HG02943 (cell line): ENCODE results near the gene ANKLE2.

ENCODE experiments used
- ATAC-seq: cut with Tn5 transposase; IDR thresholded peaks from one replicate; pipeline ENCODE4 v1.9.1; 2021; ENCODE audit warnings: mild to moderate bottlenecking, low read depth, moderate library complexity; ENCODE audit not compliant: unreplicated experiment

Gene ANKLE2

DNA sequence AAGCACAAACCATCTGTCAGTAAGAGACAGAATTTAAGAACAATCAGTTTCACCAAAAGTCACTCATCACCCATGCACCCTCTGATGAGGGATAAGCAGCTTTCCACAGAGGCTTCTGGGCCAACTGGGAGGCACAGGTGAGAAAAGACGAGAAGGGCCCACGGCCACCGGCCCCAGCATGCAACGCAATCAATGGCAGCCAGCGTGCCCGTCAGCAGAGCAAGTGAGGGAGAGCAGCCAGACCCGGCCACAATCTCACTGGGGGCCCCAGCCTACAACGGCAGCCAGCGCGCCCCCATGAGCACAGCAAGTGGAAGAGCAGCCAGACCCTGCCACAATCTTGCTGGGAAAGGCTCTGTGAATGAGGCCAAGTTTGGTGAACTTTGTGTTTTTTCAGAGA is 13.3 kb downstream of the ANKLE2 start:
- ATAC-seq = no peak

DNA sequence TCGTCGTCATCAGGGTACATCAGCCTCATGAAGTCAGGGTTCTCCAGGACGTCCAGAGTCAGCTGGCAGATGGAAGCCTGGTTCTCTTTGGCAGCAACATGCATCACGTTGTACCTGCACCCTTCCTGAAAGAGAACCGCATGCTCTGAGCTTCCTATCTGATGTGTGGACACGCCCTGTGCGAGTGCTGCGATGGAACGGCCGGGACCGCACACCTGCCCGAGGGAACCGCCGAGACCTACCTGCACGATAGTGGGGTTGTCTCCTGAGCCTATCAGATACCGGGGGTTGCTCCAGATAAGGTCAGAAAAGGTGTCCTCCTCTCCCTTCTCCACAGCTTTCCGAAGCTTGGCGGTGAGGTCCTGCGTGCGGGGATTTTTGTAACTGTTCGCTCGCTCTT is 13.7 kb downstream of the ANKLE2 start:
- ATAC-seq = no peak

GRCh38 chr12:132747395-132747794 is 14.2 kb downstream of the ANKLE2 start:
- ATAC-seq = no peak

- ATAC-seq = no peak
These were observed 15.0 kb downstream of the ANKLE2 start for GRCh38 chr12:132746613-132747012.

GRCh38 chr12:132743831-132744230 is 17.8 kb downstream of the ANKLE2 start:
- ATAC-seq = no peak

DNA sequence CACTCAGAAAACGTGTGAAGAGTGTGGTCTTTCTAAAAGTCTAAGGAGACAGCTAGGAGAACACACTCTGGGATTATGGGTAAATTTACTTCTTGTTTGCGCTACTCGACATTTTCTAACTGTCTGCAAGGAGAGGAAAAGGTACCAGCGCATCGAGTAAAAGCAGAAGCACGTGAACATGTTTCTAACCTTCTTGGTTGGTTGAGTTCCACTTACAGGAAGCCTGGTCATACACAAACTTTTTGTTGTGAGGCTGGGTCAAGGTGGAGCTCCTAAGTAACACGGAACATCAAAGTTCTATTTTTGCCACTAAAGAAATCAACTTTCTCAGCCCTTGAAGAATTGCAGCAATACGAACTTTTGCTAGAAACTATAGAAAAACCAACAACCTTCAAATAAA is 20.0 kb downstream of the ANKLE2 start:
- ATAC-seq = no peak

DNA sequence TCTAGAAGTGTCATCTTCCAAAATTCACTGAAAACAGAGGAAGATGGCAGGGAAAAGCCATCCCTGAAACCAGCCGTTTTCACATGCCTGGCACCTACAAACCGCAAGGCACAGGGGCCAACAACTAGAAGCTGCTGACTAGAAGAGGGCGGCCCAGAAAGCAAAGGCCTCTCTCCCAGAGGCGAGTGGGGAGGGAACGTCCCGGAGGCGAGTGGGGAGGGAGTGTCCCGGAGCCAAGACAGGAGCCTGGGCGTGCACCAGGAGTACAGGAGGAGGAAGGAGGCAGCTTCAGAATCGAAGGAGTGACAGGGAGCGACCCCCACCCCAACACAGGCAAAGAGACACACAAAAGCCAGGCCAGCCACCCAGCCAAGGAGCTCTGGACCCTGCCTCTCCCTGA is 21.0 kb downstream of the ANKLE2 start:
- ATAC-seq = no peak

- no peak for ATAC-seq
These were observed 21.4 kb downstream of the ANKLE2 start for GRCh38 chr12:132740313-132740646.

DNA sequence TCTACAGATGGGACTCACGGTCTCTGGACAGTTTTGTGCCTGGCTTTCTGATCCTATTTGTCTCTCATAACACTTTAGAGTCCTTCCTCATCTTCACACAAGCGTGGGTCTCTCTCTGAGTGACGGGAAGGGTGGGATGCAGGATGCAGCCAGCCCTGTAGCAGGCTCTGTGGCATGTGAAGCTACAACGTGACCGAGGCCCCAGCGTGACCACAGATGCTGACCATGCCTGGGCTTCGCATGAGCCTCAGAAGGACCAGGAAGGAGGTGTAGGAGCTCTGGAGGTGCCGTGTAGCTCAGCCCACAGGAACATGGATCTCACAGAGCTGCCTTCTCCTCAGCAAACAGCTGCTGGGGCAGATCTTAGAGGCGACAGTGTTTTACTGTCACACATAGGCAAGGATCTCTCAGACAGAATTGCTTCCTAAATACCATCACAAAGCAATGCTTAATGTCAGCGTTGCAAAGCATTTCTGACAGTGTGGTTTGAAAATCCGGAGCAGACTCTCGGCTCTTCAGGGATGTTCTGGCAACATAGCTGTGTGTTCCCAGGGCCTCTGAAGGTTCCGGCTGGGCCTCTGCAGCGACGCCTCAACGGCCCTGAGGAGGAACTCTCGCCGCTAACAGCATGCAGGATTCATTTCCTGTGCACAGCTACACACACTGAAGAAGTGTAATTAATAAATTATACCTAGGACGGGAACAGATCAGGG is 21.9 kb downstream of the ANKLE2 start:
- no peak for ATAC-seq

DNA sequence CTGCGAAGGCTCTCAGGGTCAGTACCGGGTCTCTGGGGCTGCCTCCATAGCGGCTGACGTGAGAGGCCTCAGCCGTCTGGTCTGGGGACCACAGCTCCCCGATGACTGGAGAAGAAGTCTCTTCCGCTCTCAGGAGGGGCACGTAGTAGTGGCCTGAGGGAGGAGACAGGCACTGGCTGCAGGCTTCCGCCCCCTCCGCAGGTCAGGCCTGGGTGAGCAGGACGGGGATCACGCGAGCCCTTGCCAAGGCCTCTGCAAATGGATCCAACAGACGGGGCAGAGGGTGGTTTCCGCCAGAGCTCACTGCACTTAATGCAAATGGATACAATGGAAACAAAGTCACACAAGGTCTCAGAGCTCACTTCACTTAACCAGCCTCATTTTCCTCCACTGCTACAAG is 24.7 kb downstream of the ANKLE2 start:
- no peak for ATAC-seq

DNA sequence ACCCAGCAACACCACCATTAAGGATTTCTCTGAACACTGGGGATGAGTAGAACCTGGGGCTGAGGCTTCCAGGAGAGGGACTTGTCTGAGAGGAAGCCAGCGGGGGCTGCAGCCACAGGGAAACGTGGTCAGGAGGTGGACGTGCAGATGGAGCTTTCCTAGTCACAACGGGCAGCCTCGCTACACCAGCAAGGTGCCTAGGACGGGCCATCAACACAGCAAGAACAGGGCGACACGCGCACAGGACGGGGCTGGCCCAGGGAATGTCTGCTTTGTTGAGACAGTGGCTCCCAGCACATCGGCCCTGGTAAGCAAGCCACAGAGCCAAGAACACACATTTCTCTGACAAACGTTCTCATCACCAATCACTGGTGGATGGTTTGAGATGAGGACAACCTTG is 25.3 kb downstream of the ANKLE2 start:
- no peak for ATAC-seq

DNA sequence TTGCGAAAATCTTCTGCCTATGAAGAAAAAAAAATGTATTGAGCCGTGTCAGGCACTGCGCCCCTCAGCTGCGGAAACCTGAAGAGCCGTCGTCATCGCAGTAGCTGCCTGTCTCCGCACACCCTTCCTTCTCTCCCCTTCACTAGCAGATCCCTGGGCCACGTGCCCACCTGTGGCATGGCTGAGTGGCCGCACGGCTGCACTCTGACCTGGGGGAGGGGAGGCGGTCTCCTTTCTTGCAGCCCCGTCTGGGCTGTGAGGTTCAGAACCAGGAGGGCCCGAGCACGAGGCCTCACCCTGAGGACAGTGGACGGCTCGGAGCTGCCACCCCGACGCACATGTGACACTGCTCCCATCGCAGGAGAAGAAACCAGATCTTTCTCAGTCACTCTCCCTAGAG is 26.1 kb downstream of the ANKLE2 start:
- ATAC-seq = no peak

DNA sequence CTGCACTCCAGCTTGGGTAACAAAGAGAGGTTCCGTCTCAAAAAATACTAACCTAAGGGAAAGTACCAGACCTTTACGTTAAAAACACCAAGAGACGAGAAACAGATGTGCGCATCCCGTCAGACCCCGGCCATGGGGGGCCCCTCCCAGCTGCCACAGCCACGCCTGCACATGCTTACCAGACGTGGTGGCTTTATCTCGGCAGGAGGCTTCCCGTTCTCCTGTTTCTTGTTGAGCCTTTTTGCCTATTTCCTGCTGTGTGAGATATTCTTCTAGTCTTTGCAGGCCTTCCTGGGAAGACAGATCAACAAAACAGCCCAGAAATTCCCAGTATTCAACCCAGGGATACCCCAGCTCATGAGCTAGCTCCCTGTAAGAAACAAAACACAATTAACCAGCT is 27.4 kb downstream of the ANKLE2 start:
- no peak for ATAC-seq

- ATAC-seq = no peak
These were observed 30.1 kb downstream of the ANKLE2 start for GRCh38 chr12:132731574-132731973.

DNA sequence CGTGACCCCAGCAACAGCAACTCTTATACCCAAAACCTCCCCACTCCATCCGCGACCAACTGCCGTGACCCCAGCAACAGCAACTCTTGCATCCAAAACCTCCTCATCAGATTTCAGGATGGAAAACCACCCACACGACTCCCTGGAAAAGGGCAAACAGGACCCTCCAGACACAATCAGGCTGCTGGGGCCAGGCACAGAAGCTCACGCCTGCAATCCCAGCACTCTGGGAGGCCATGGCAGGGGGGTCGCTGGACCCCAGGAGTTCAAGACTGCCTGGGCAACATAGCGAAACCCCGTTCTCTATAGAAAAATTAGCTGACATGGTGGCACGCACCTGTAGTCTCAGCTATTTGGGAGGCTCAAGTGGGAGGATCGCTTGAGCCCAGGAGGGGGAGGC is 31.3 kb downstream of the ANKLE2 start:
- no peak for ATAC-seq

- ATAC-seq = no peak
These were observed 31.9 kb downstream of the ANKLE2 start for GRCh38 chr12:132729541-132730320.

- ATAC-seq = no peak
These were observed 33.1 kb downstream of the ANKLE2 start for GRCh38 chr12:132728502-132728901.

DNA sequence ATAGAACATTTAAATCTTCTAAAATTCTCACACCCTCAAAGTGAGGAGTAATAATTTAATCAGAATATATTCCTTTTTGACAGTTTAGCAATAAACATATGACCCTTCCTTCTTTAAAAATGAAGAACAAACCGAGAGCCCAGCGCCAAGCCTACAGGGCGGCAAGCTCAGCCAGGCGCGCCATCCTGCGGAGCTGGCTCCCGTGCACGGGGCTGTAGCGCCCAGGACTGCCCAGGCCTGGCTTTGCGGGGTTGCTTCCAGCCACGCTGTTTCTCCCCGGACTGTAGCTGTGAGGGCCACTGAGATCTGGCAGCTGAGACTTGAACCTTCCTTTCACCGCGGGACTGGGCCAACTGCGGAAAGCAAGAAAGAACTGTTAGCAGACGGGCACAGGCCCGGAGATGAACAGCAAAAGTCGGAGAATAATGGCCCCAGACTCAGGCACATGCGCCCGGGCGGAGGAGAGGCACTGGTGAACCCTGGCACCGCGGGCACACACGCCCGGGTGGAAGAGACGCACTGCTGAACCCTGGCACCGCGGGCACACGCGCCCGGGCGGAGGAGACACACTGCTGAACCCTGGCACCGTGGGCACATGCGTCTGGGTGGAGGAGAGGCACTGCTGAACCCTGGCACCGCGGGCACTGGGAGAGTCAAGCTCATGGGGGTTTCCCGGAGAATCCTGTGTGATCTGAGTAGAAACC is 34.4 kb downstream of the ANKLE2 start:
- no peak for ATAC-seq

DNA sequence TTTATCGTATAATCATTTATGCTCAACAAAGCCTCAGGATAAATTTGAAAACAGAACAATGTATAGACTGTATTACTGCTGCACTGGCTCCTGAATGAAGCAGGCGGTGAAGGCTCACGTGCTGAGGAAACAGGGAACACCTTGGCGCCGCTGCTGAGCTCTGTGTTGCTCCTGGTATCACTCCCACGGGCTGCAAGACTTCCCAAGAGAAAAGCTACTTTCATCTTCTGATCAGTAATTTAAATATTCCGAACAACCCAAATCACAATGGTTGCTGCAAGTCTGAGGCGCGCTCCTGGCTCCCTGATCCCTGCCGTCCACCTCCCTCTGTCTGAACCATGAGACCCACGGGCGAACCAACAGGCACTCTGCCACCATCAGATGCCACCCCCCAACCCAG is 35.2 kb downstream of the ANKLE2 start:
- ATAC-seq = no peak

- no peak for ATAC-seq
These were observed 37.0 kb downstream of the ANKLE2 start for GRCh38 chr12:132724506-132725241.

GRCh38 chr12:132723764-132724140 is 37.9 kb downstream of the ANKLE2 start:
- no peak for ATAC-seq
